HepG2 (cell line): ENCODE data around the gene COL27A1. TPM values are rescaled to one million over a fixed set of nuclear protein-coding genes. Genes with fewer than 3 reads are reported as not detected.

Source experiments
- AKNA ChIP-seq: sonication (generic); formaldehyde crosslinking; IDR thresholded peaks from 2 replicates; pipeline ENCODE4 v1.4.0; 2020; ENCODE audit warnings: missing genetic modification reagents, borderline replicate concordance
- CSRNP2 ChIP-seq: sonication (generic); formaldehyde crosslinking; conservative IDR thresholded peaks from 2 replicates; pipeline ENCODE4 v1.8.0; 2022; ENCODE audit warnings: low read depth, missing genetic modification reagents
- DZIP1 ChIP-seq: sonication (generic); formaldehyde crosslinking; IDR thresholded peaks from 2 replicates; pipeline ENCODE4 v1.5.0; 2020; ENCODE audit warnings: mild to moderate bottlenecking, missing genetic modification reagents
- FUBP1 ChIP-seq: sonication (generic); formaldehyde crosslinking; IDR thresholded peaks from 2 replicates; pipeline ENCODE4 v1.5.1; 2020; ENCODE audit warnings: missing genetic modification reagents, mild to moderate bottlenecking, borderline replicate concordance
- HDAC2 ChIP-seq: sonication (generic); formaldehyde crosslinking; IDR thresholded peaks from 2 replicates; pipeline ENCODE4 v1.4.0; 2020; ENCODE audit warnings: missing genetic modification reagents
- PATZ1 ChIP-seq: sonication (generic); formaldehyde crosslinking; IDR thresholded peaks from 2 replicates; pipeline ENCODE4 v1.4.0; 2020; ENCODE audit warnings: missing genetic modification reagents
- SAFB2 ChIP-seq: sonication (generic); formaldehyde crosslinking; IDR thresholded peaks from 2 replicates; pipeline ENCODE4 v1.5.1; 2020; ENCODE audit warnings: missing genetic modification reagents, low read depth, mild to moderate bottlenecking, borderline replicate concordance
- STAT6 ChIP-seq: sonication (generic); formaldehyde crosslinking; IDR thresholded peaks from 2 replicates; pipeline ENCODE4 v1.4.0; 2020; ENCODE audit warnings: missing genetic modification reagents, mild to moderate bottlenecking, borderline replicate concordance
- ZNF678 ChIP-seq: sonication (generic); formaldehyde crosslinking; IDR thresholded peaks from 2 replicates; pipeline ENCODE4 v1.4.0; 2020; ENCODE audit warnings: mild to moderate bottlenecking, missing genetic modification reagents
- ZNF766 ChIP-seq: sonication (generic); formaldehyde crosslinking; IDR thresholded peaks from 2 replicates; pipeline ENCODE4 v1.5.0; 2020; ENCODE audit warnings: missing genetic modification reagents, borderline replicate concordance
- polyA plus RNA-seq, 8 experiments: library from polyadenylated mRNA; depleted of rRNA in 3 of 8; stranded (reverse) in 7 of 8; unstranded in 1 of 8; fragments of >200 nt; fragmentation: Illumina TruSeq in 4 of 8; extraction: Trizol in 4 of 8; gene quantifications; 2 replicates each; pipeline versions ENCODE4 v1.2.1 to v1.2.3, GENCODE V29; 2011 to 2016; ENCODE audit warnings: low read depth in 4 of 8, missing spikeins in 1 of 8, mixed read lengths in 1 of 8; ENCODE audit not compliant: insufficient read depth in 1 of 8
- total RNA-seq, 5 experiments: library from RNA; depleted of rRNA; stranded (reverse); fragments of >200 nt; fragmentation: Illumina TruSeq; extraction: Trizol; gene quantifications; 2 replicates each; pipeline ENCODE4 v1.2.3, GENCODE V29; 2016; ENCODE audit warnings: low read depth in 1 of 5

The COL27A1 gene
- total and polyA plus RNA-seq, 2 of the 13 experiments (the other 11 are each of a cell fraction or from before 2014, with no cell fraction given): 71.3 to 89.1 TPM

- TF ChIP-seq STAT6 (CRISPR knock-in tag) (peak; percentile 79; the same call in 1 of the 2 replicates), PATZ1 (CRISPR knock-in tag) (peak; percentile 100), FUBP1 (no peak), SAFB2 (CRISPR knock-in tag) (0 out of 2 replicates have a peak, but pooled peaks have one; percentile 32), DZIP1 (CRISPR knock-in tag) (no peak), ZNF766 (CRISPR knock-in tag) (no peak), ZNF678 (CRISPR knock-in tag) (no peak), HDAC2 (CRISPR knock-in tag) (peak; percentile 93), AKNA (CRISPR knock-in tag) (no peak), CSRNP2 (no peak)
Observed at GRCh38 chr9:114117996-114118830, 37.1 kb upstream of the COL27A1 start (continued).
